A549 treated with AZD2906 at 1 μM for 4 hours (cell line): ENCODE measurements around the gene LNPEP. TPM values are rescaled to one million over a fixed set of nuclear protein-coding genes. Genes with fewer than 3 reads are reported as not detected.

Experiments used
- total RNA-seq: library from RNA; stranded (reverse); fragments of 200-300 nt; extraction: Qiagen RNA extraction; gene quantifications from 5 replicates; pipeline ENCODE4 v1.2.3, GENCODE V29; 2022

LNPEP gene
- total RNA-seq: 5.1 to 7.0 TPM (median 6.8 TPM) in 5 replicates

GRCh38 chr5:96935559-96936430 is at the start of gene LNPEP:
Gene LNPEP, plus strand, starts transcription at chr5:96936080. Its CDS starts 76 bp downstream, at chr5:96936156.

Other genes with a start within 250 kb of the LNPEP start
- gene ERAP1, start 128.1 kb upstream of the LNPEP start, total RNA-seq: 7.4 to 9.6 TPM (median 8.4 TPM) in 5 replicates
- gene ERAP2, start 59.6 kb upstream of the LNPEP start, total RNA-seq: 0.98 to 2.0 TPM (median 1.2 TPM) in 5 replicates
- not detected in 5 replicates for gene LIX1, start 206.5 kb downstream of the LNPEP start, total RNA-seq
- 16.9 to 22.1 TPM (median 20.4 TPM) in 5 replicates for gene RIOK2, start 247.2 kb downstream of the LNPEP start, total RNA-seq